ENCODE results near the gene PCGF1. TPM values are rescaled to one million over a fixed set of nuclear protein-coding genes. Genes with fewer than 3 reads are reported as not detected.
A peak's percentile ranks its signal among the peaks of the same experiment; 100 is the strongest.

The PCGF1 gene
- total and polyA plus RNA-seq, 2 of the 4 experiments (the other 2 are of a cell fraction) = 23.4 to 31.4 TPM

GRCh38 chr2:74515981-74516633 is 8.6 kb upstream of the PCGF1 start:
- Histone ChIP-seq H2AK5ac (ENCODE audit: low read depth, low read length) (no peak overlapping the region), H3K4me2 (ENCODE audit: low read depth, low read length) (no peak overlapping the region), H4K8ac (ENCODE audit: low read depth in 2 of 2, low read length in 2 of 2) (no peak overlapping the region), H3K36me3 (ENCODE audit: control insufficient read depth, insufficient read depth, low read length) (no peaks in the 10 kb centered on the region), H2BK20ac (ENCODE audit: low read depth, low read length) (no peak overlapping the region), H3K27ac (ENCODE audit: insufficient read depth, low read length) (no peak overlapping the region), H3K4ac (ENCODE audit: low read depth, low read length) (no peak overlapping the region), H2BK15ac (ENCODE audit: low read depth, low read length) (no peak overlapping the region), H2BK120ac (ENCODE audit: low read depth, low read length) (no peak overlapping the region), H2AK9ac (replicated peaks; ENCODE audit: low read depth, low read length, poor library complexity) (no peak overlapping the region), H3K56ac (ENCODE audit: extremely low read depth, insufficient read depth, low read length) (no peak overlapping the region), H2AFZ (replicated peaks; ENCODE audit: low read length, poor library complexity) (peak overlapping the region; percentile 80), H3K9ac (ENCODE audit: low read depth, low read length) (no peak overlapping the region), H3K23ac (ENCODE audit: low read depth, low read length) (no peak overlapping the region), H4K20me1 (ENCODE audit: insufficient read depth, low read length) (0 out of 2 replicates have a peak, but pooled peaks cover 5% of the 10 kb centered on the region), H2BK5ac (ENCODE audit: low read depth, low read length, poor library complexity, severe bottlenecking) (no peak overlapping the region), H3K79me1 (ENCODE audit: low read depth in 1 of 2, low read length in 2 of 2) (no peaks in the 10 kb centered on the region), H3K18ac (ENCODE audit: low read depth, low read length) (no peak overlapping the region), H3K27me3 (ENCODE audit: control insufficient read depth, insufficient read depth, low read length) (peaks cover 91% of the 10 kb centered on the region), H3K4me1 (ENCODE audit: control insufficient read depth, insufficient read depth, low read length) (no peaks in the 10 kb centered on the region), H3K4me3 (ENCODE audit: insufficient read depth, low read depth, low read length) (no peak overlapping the region), H4K91ac (ENCODE audit: insufficient read depth, low read depth, low read length) (no peak overlapping the region), H4K5ac (ENCODE audit: low read depth, low read length) (no peak overlapping the region), H3K14ac (replicated peaks; ENCODE audit: low read depth, low read length) (no peak overlapping the region), H3K9me3 (ENCODE audit: control insufficient read depth, insufficient read depth, low read length) (peaks cover 20% of the 10 kb centered on the region), H3K9me1 (ENCODE audit: insufficient read depth, low read length) (no peaks in the 10 kb centered on the region)
- WGBS, 2 experiments (ENCODE audit: extremely low coverage in 2 of 2, insufficient read length in 1 of 2) = 8% methylated on average over 28 of the region's 72 CpGs; no CpG with 5 or more reads in 1 of the 2 experiments
- DNase-seq = peak; percentile 11
- dilution Hi-C loops (cut with HindIII; ENCODE audit: low sequenced_read_pairs, unreplicated experiment) = no loop called here
- ATAC-seq (ENCODE audit: low read depth) = peak; percentile 68
- in situ Hi-C loops (cut with MboI; ENCODE audit: low sequenced_read_pairs) = no loop called here
- POLR2A ChIA-PET (ENCODE audit: unreplicated experiment) = no interaction called here
- CTCF ChIA-PET = no interaction called here
- TF ChIP-seq MXI1 (IDR thresholded peaks at IDR 0.05; ENCODE audit: borderline replicate concordance, low read depth, low read length) (no peak), MAFK (IDR thresholded peaks at IDR 0.05; ENCODE audit: low read depth, low read length) (no peak), RCOR1 (IDR thresholded peaks at IDR 0.05; ENCODE audit: insufficient replicate concordance, low read length) (no peak), NFE2L2 (IDR thresholded peaks at IDR 0.05; ENCODE audit: low read depth, low read length) (no peak), BHLHE40 (IDR thresholded peaks at IDR 0.05; ENCODE audit: low read depth, low read length) (no peak), RFX5 (IDR thresholded peaks at IDR 0.05; ENCODE audit: low read depth, low read length) (no peak), SMC3 (IDR thresholded peaks at IDR 0.05; ENCODE audit: low read depth, low read length) (no peak), MAZ (IDR thresholded peaks at IDR 0.05; ENCODE audit: borderline replicate concordance, low read depth, low read length) (no peak), FOS (IDR thresholded peaks at IDR 0.05; ENCODE audit: low read depth, low read length) (no peak), CHD1 (IDR thresholded peaks at IDR 0.05; ENCODE audit: low read depth, low read length) (no peak)
- TF ChIP-seq, protein P1, sequence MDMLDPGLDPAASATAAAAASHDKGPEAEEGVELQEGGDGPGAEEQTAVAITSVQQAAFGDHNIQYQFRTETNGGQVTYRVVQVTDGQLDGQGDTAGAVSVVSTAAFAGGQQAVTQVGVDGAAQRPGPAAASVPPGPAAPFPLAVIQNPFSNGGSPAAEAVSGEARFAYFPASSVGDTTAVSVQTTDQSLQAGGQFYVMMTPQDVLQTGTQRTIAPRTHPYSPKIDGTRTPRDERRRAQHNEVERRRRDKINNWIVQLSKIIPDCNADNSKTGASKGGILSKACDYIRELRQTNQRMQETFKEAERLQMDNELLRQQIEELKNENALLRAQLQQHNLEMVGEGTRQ (IDR thresholded peaks at IDR 0.05; ENCODE audit: low read depth, low read length) = no peak
- TF ChIP-seq, protein P2, sequence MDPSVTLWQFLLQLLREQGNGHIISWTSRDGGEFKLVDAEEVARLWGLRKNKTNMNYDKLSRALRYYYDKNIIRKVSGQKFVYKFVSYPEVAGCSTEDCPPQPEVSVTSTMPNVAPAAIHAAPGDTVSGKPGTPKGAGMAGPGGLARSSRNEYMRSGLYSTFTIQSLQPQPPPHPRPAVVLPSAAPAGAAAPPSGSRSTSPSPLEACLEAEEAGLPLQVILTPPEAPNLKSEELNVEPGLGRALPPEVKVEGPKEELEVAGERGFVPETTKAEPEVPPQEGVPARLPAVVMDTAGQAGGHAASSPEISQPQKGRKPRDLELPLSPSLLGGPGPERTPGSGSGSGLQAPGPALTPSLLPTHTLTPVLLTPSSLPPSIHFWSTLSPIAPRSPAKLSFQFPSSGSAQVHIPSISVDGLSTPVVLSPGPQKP (IDR thresholded peaks at IDR 0.05; ENCODE audit: borderline replicate concordance, low read depth, low read length) = no peak
- intact Hi-C loops (cut with micrococcal nuclease) = no loop called here
- no TSS peak for BruUV-seq (replicated peaks)
